Colonic mucosa (tissue), 4 donors: Measurements from ENCODE around the gene SLX4IP. TPM values are rescaled to one million over a fixed set of nuclear protein-coding genes. Genes with fewer than 3 reads are reported as not detected.

ENCODE experiments used
- DNase-seq: peaks from one replicate; pipeline ENCODE4 v3.0.0-alpha.2; 2020
- H3K27ac ChIP-seq: fragments of 200-600 bp; one replicate; pipeline ENCODE4 v1.8.0; 2021
- H3K27me3 ChIP-seq: fragments of 200-600 bp; one replicate; pipeline ENCODE4 v1.8.0; 2021
- H3K36me3 ChIP-seq: fragments of 200-600 bp; one replicate; pipeline ENCODE4 v1.8.0; 2021
- H3K4me1 ChIP-seq: fragments of 200-600 bp; one replicate; pipeline ENCODE4 v1.8.0; 2021; ENCODE audit warnings: mild to moderate bottlenecking
- H3K4me3 ChIP-seq: fragments of 200-600 bp; one replicate; pipeline ENCODE4 v1.8.0; 2021
- H3K9ac ChIP-seq, 2 donors: one replicate each; pipeline ENCODE4 v1.7.0; 2013; ENCODE audit warnings: control low read depth in 2 of 2, low read depth in 2 of 2, low read length in 2 of 2
- H3K9me3 ChIP-seq: fragments of 200-600 bp; one replicate; pipeline ENCODE4 v1.8.0; 2021
- CTCF ChIP-seq: fragments of 200-600 bp; IDR thresholded peaks from one replicate; pipeline ENCODE4 v1.8.0; 2022; ENCODE audit warnings: antibody characterized with exemption, mild to moderate bottlenecking
- intact Hi-C: fragments of 100-400 bp; cut with DNase I; formaldehyde crosslinking; loops from one replicate; pipeline ENCODE4 v1.14.1; 2022
- total RNA-seq, 2 donors: library from RNA; stranded (reverse); fragmentation: NEBNext Ultra II Directional in 1 of 2; extraction: Animal tissue kit (Norgen Biotek cat#: 25700) in 1 of 2; gene quantifications; one replicate each; pipeline ENCODE4 v1.2.1, GENCODE V29; 2021
- donor health status: healthy.
- donor health status: DM: no; HTN: no; CAD: no.
- donor health status: DM: no; HTN: no; CAD: no.

Gene SLX4IP
- total RNA-seq, 2 donors from 2014 or later = 5.0 to 8.8 TPM

- Histone ChIP-seq H3K27ac (no peak overlapping the region), H3K4me1 (no peaks in the 10 kb centered on the region), H3K9me3 (no peaks in the 10 kb centered on the region), H3K4me3 (no peak overlapping the region), H3K9ac (no peak overlapping the region), H3K36me3 (no peaks in the 10 kb centered on the region), H3K27me3 (no peaks in the 10 kb centered on the region)
- DNase-seq = no peak
- intact Hi-C loops = loop anchor here (10.0 kb wide), 1 partner anchor 1082 kb away; no protein-coding TSS in a partner anchor
- no peak for TF ChIP-seq CTCF
These were observed 27.4 kb downstream of the SLX4IP start for GRCh38 chr20:10462516-10462915.

GRCh38 chr20:10463622-10464021 is 28.5 kb downstream of the SLX4IP start:
- DNase-seq = no peak

GRCh38 chr20:10465135-10465534 is 30.0 kb downstream of the SLX4IP start:
- H3K27ac ChIP-seq = no peak overlapping the region
- DNase-seq = no peak
- intact Hi-C loops = loop anchor here (5.0 to 10.0 kb wide), 2 partner anchors 807 to 1080 kb away; no protein-coding TSS in a partner anchor
- H3K9ac ChIP-seq = no peak overlapping the region
- no peaks in the 10 kb centered on the region for H3K9me3 ChIP-seq
- H3K27me3 ChIP-seq = no peaks in the 10 kb centered on the region
- TF ChIP-seq CTCF = no peak
- no peaks in the 10 kb centered on the region for H3K36me3 ChIP-seq
- H3K4me3 ChIP-seq = no peak overlapping the region
- no peaks in the 10 kb centered on the region for H3K4me1 ChIP-seq

More at GRCh38 chr20:10463622-10464021, 28.5 kb downstream of the SLX4IP start:
- H3K27me3 ChIP-seq = no peaks in the 10 kb centered on the region
- no peaks in the 10 kb centered on the region for H3K36me3 ChIP-seq
- H3K4me3 ChIP-seq = no peak overlapping the region
- no peak for TF ChIP-seq CTCF
- H3K9me3 ChIP-seq = no peaks in the 10 kb centered on the region
- H3K27ac ChIP-seq = no peak overlapping the region
- H3K4me1 ChIP-seq = no peaks in the 10 kb centered on the region
- intact Hi-C loops = loop anchor here (10.0 kb wide), 1 partner anchor 1081 kb away; no protein-coding TSS in a partner anchor
- no peak overlapping the region for H3K9ac ChIP-seq

- Histone ChIP-seq H3K4me3 (no peak overlapping the region), H3K27ac (no peak overlapping the region), H3K27me3 (no peaks in the 10 kb centered on the region), H3K9me3 (no peaks in the 10 kb centered on the region), H3K36me3 (no peaks in the 10 kb centered on the region), H3K9ac (no peak overlapping the region), H3K4me1 (no peaks in the 10 kb centered on the region)
- intact Hi-C loops = loop anchor here (5.0 to 10.0 kb wide), 2 partner anchors 806 to 1078 kb away; no protein-coding TSS in a partner anchor
- DNase-seq = no peak
- no peak for TF ChIP-seq CTCF
These were observed 31.2 kb downstream of the SLX4IP start for GRCh38 chr20:10466325-10466724.

- intact Hi-C loops = loop anchor here (5.0 to 10.0 kb wide), 2 partner anchors 805 to 1078 kb away; no protein-coding TSS in a partner anchor
- TF ChIP-seq CTCF = no peak
- DNase-seq = no peak
These were observed 31.8 kb downstream of the SLX4IP start for GRCh38 chr20:10466855-10467254.

More at GRCh38 chr20:10466855-10467254, 31.8 kb downstream of the SLX4IP start:
- Histone ChIP-seq H3K27ac (no peak overlapping the region), H3K9ac (no peak overlapping the region), H3K4me3 (no peak overlapping the region), H3K27me3 (no peaks in the 10 kb centered on the region), H3K4me1 (no peaks in the 10 kb centered on the region), H3K36me3 (no peaks in the 10 kb centered on the region), H3K9me3 (no peaks in the 10 kb centered on the region)
